Measurements from ENCODE around the gene GPRC5C.

Gene GPRC5C

DNA sequence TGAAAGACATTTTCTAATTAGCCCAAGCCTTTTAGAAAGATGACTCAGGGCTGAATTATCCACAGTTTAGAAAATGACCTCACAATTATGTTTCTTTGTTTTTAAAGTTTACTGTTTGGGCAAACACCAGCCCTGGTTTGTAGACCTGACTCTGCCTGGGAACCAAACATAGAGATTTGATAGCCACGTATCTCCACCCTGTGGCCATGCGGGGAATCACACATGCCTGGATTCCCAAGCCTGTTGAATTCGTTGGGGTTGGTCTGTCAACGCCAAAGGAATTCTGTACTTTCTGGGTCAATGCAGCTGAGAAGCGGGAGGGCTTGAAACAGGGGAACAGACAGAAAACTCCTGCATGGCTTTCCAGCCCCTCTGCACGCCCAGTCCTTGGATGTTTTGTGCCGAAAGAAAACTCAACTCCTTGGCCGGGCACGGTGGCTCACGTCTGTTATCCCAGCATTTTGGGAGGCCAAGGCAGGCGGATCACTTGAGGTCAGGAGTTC, 61.5 kb downstream of the GPRC5C start:
- WGBS, 2 experiments (ENCODE audit: insufficient coverage in 2 of 2): 39 to 47% methylated on average over 10 to 11 of the region's 11 CpGs
- Histone ChIP-seq H3K36me3 (ENCODE audit: control insufficient read depth, insufficient read depth, low read length) (no peaks in the 10 kb centered on the region), H3K4me3 (ENCODE audit: extremely low read depth, insufficient read depth, low read length, poor library complexity, severe bottlenecking) (no peak overlapping the region), H3K27ac (ENCODE audit: low read depth, low read length, severe bottlenecking) (no peak overlapping the region), H3K4me1 (ENCODE audit: control insufficient read depth, insufficient read depth, low read length, poor library complexity, severe bottlenecking) (no peaks in the 10 kb centered on the region), H3K9me3 (ENCODE audit: control insufficient read depth, low read length) (no peaks in the 10 kb centered on the region)

Data from mesodermal cell (in vitro differentiated cells).